HG03108 (cell line): ENCODE measurements around the gene GNPDA1.

Experiments used
- ATAC-seq: cut with Tn5 transposase; IDR thresholded peaks from one replicate; pipeline ENCODE4 v1.9.1; 2021; ENCODE audit warnings: moderate library complexity; ENCODE audit not compliant: unreplicated experiment

Gene GNPDA1

GRCh38 chr5:141995656-141996055 is 17.2 kb downstream of the GNPDA1 start:
- ATAC-seq = no peak

- no peak for ATAC-seq
These were observed 18.2 kb downstream of the GNPDA1 start for GRCh38 chr5:141994511-141995136.

GRCh38 chr5:141992349-141992963 is 20.4 kb downstream of the GNPDA1 start:
- ATAC-seq = no peak

GRCh38 chr5:141989720-141990119 is 23.1 kb downstream of the GNPDA1 start:
- ATAC-seq = no peak

GRCh38 chr5:141986072-141986471 is 26.8 kb downstream of the GNPDA1 start:
- no peak for ATAC-seq

- ATAC-seq = no peak
These were observed 30.2 kb downstream of the GNPDA1 start for GRCh38 chr5:141982626-141983025.

- no peak for ATAC-seq
These were observed 34.4 kb downstream of the GNPDA1 start for GRCh38 chr5:141978389-141978788.

GRCh38 chr5:141976176-141976575 is 36.7 kb downstream of the GNPDA1 start:
- no peak for ATAC-seq

- no peak for ATAC-seq
These were observed 38.8 kb downstream of the GNPDA1 start for GRCh38 chr5:141973871-141974595.

- peak; percentile 49 for ATAC-seq
These were observed 42.8 kb downstream of the GNPDA1 start for GRCh38 chr5:141969783-141970771.

- ATAC-seq = peak; percentile 90
These were observed 43.8 kb downstream of the GNPDA1 start, which contains the start of gene RNF14 for GRCh38 chr5:141968914-141969608. Gene RNF14, plus strand, starts transcription at chr5:141969105. Its CDS starts 4,484 bp downstream, at chr5:141973589.

GRCh38 chr5:141966963-141967333 is 45.9 kb downstream of the GNPDA1 start:
- no peak for ATAC-seq

GRCh38 chr5:141966275-141966962 is 46.4 kb downstream of the GNPDA1 start:
- ATAC-seq = no peak

- ATAC-seq = no peak
These were observed 47.8 kb downstream of the GNPDA1 start for GRCh38 chr5:141965071-141965470.

GRCh38 chr5:141963701-141964100 is 49.1 kb downstream of the GNPDA1 start:
- ATAC-seq = no peak

- ATAC-seq = no peak
These were observed 51.4 kb downstream of the GNPDA1 start for GRCh38 chr5:141961466-141961865.

GRCh38 chr5:141960449-141961323 is 52.1 kb downstream of the GNPDA1 start:
- ATAC-seq = peak; percentile 66

GRCh38 chr5:141960018-141960417 is 52.8 kb downstream of the GNPDA1 start:
- no peak for ATAC-seq
